Bronchial epithelial cell (primary cell): ENCODE data around the gene KRT23. TPM values are rescaled to one million over a fixed set of nuclear protein-coding genes. Genes with fewer than 3 reads are reported as not detected.

Experiments used
- DNase-seq: peaks from one replicate; pipeline ENCODE4 v3.0.0-alpha.2; 2010; ENCODE audit warnings: low read depth
- FAIRE-seq: peaks from 2 replicates; lab custom pipeline; 2011; peaks lifted over from hg19 to GRCh38; lab: Jason Lieb, UNC
- H3K27me3 ChIP-seq: 2 replicates; pipeline ENCODE4 v1.5.1; 2011; ENCODE audit warnings: low read length; ENCODE audit not compliant: control insufficient read depth, insufficient read depth
- H3K36me3 ChIP-seq: 2 replicates; pipeline ENCODE4 v1.5.1; 2011; ENCODE audit warnings: low read length; ENCODE audit not compliant: control insufficient read depth, insufficient read depth
- H3K4me3 ChIP-seq: 2 replicates; pipeline ENCODE4 v1.5.1; 2011; ENCODE audit warnings: mild to moderate bottlenecking, low read depth, low read length, control low read depth
- CTCF ChIP-seq: IDR thresholded peaks from 2 replicates; pipeline ENCODE4 v1.5.1; 2011; ENCODE audit warnings: mild to moderate bottlenecking, moderate library complexity, low read length, control low read depth, inconsistent platforms; ENCODE audit not compliant: insufficient read depth, severe bottlenecking
- total RNA-seq: library from RNA; depleted of rRNA; stranded (reverse); fragments of >200 nt; gene quantifications from 2 replicates; pipeline ENCODE4 v1.2.1, GENCODE V29; 2014

Gene KRT23
- total RNA-seq, 1 donor from 2014 or later = 12.9 TPM

GRCh38 chr17:40956401-40957254, 19.2 kb upstream of the KRT23 start:
- FAIRE-seq = peak; percentile 94
- no peak for TF ChIP-seq CTCF
- Histone ChIP-seq H3K27me3 (no peaks in the 10 kb centered on the region), H3K36me3 (no peaks in the 10 kb centered on the region), H3K4me3 (no peak overlapping the region)
- peak; percentile 100 for DNase-seq

- FAIRE-seq = peak; percentile 99
- no peak for TF ChIP-seq CTCF
- DNase-seq = peak; percentile 100
Observed at GRCh38 chr17:40953881-40954280, 16.4 kb upstream of the KRT23 start.

GRCh38 chr17:40952661-40953060, 15.2 kb upstream of the KRT23 start:
- Histone ChIP-seq H3K27me3 (no peaks in the 10 kb centered on the region), H3K4me3 (no peak overlapping the region), H3K36me3 (no peaks in the 10 kb centered on the region)
- peak; percentile 88 for FAIRE-seq
- TF ChIP-seq CTCF = no peak
- DNase-seq = peak; percentile 98

More at GRCh38 chr17:40953881-40954280, 16.4 kb upstream of the KRT23 start:
- H3K27me3 ChIP-seq = no peaks in the 10 kb centered on the region
- H3K4me3 ChIP-seq = no peak overlapping the region
- no peaks in the 10 kb centered on the region for H3K36me3 ChIP-seq

DNA sequence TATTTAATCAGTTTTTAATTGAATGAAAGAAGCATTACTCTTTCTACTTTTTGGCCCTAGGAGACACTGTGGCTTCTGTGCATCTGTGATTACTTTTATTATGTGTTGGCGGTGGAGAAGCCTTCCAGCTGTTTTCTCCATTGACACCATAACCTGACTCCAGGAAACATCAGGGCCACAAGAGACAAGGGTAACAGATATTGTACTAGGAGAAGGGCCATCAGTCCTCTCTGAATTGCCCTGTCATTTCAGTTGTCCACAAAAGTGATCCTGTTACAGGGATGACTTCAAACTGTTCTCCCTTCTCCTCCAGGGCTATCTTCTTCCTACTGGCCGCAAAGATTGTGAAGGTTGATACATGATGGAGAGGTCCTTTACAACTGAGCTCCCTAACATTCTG, 14.7 kb upstream of the KRT23 start:
- DNase-seq = no peak
- H3K27me3 ChIP-seq = no peaks in the 10 kb centered on the region
- H3K4me3 ChIP-seq = no peak overlapping the region
- peak; percentile 18 for FAIRE-seq
- no peaks in the 10 kb centered on the region for H3K36me3 ChIP-seq
- TF ChIP-seq CTCF = no peak

- H3K27me3 ChIP-seq = no peaks in the 10 kb centered on the region
- TF ChIP-seq CTCF = no peak
- FAIRE-seq (no peak), DNase-seq (no peak)
- H3K36me3 ChIP-seq = no peaks in the 10 kb centered on the region
- H3K4me3 ChIP-seq = no peak overlapping the region
Observed at GRCh38 chr17:40951011-40951622, 13.7 kb upstream of the KRT23 start.
